GM18907 (cell line): ENCODE results near the gene WDR35.
A peak's percentile ranks its signal among the peaks of the same experiment; 100 is the strongest.
"Not testable (repeated sequence)": the region's sequence is repeated elsewhere in the genome, so short reads cannot be mapped to it uniquely, and the experiment has no call there.

ENCODE experiments used
- ATAC-seq: cut with Tn5 transposase; IDR thresholded peaks from one replicate; pipeline ENCODE4 v1.9.1; 2021; ENCODE audit warnings: mild to moderate bottlenecking, moderate library complexity; ENCODE audit not compliant: unreplicated experiment

Gene WDR35

GRCh38 chr2:19943189-19943588 lies 46.7 kb downstream of the WDR35 start:
- no peak for ATAC-seq

- ATAC-seq: no peak
Observed at GRCh38 chr2:19942199-19942598, 47.7 kb downstream of the WDR35 start.

- ATAC-seq: no peak
Observed at GRCh38 chr2:19937004-19937403, 52.9 kb downstream of the WDR35 start.

GRCh38 chr2:19936203-19936602 lies 53.7 kb downstream of the WDR35 start:
- no peak for ATAC-seq

GRCh38 chr2:19933351-19933981 lies 56.4 kb downstream of the WDR35 start:
- peak; percentile 80 for ATAC-seq

GRCh38 chr2:19932928-19933327 lies 57.0 kb downstream of the WDR35 start:
- ATAC-seq: peak; percentile 33

- ATAC-seq: no peak
Observed at GRCh38 chr2:19929226-19929625, 60.7 kb downstream of the WDR35 start.

GRCh38 chr2:19927816-19928215 lies 62.1 kb downstream of the WDR35 start:
- ATAC-seq: not testable (repeated sequence)

GRCh38 chr2:19924526-19924925 lies 65.4 kb downstream of the WDR35 start:
- not testable (repeated sequence) for ATAC-seq

GRCh38 chr2:19922188-19922587 lies 67.7 kb downstream of the WDR35 start:
- ATAC-seq: not testable (repeated sequence)

GRCh38 chr2:19916385-19916950 lies 73.4 kb downstream of the WDR35 start:
- no peak for ATAC-seq

- ATAC-seq: no peak
Observed at GRCh38 chr2:19914266-19914975, 75.5 kb downstream of the WDR35 start.

GRCh38 chr2:19911808-19912509 lies 77.9 kb downstream of the WDR35 start:
- no peak for ATAC-seq

- peak; percentile 12 for ATAC-seq
Observed at GRCh38 chr2:19902216-19902740, 87.6 kb downstream of the WDR35 start.

GRCh38 chr2:19901442-19902215 lies 88.3 kb downstream of the WDR35 start, which contains the start of gene TTC32:
TTC32 (minus strand) TSS chr2:19901983; CDS start chr2:19901854, 129 bp downstream.
- peak; percentile 91 for ATAC-seq

GRCh38 chr2:19900931-19901441 lies 88.9 kb downstream of the WDR35 start:
- peak; percentile 20 for ATAC-seq

- ATAC-seq: peak; percentile 27
Observed at GRCh38 chr2:19899985-19900930, 89.6 kb downstream of the WDR35 start.

- no peak for ATAC-seq
Observed at GRCh38 chr2:19898592-19899329, 91.1 kb downstream of the WDR35 start.
